ENCODE results near the gene EPN3.

EPN3 gene

GRCh38 chr17:50554201-50554600 lies 21.7 kb downstream of the EPN3 start:
- no peak for DNase-seq (ENCODE audit: low read depth)
- Histone ChIP-seq H3K4me3 (ENCODE audit: low read length) (no peak overlapping the region), H3K36me3 (ENCODE audit: control insufficient read depth, insufficient read depth, low read length, severe bottlenecking) (peaks cover 7% of the 10 kb centered on the region)

GRCh38 chr17:50556803-50557202 lies 24.3 kb downstream of the EPN3 start:
- Histone ChIP-seq H3K9me3 (ENCODE audit: control insufficient read depth, low read length) (no peaks in the 10 kb centered on the region), H3K27me3 (replicated peaks; ENCODE audit: control insufficient read depth, insufficient read depth, low read length) (no peaks in the 10 kb centered on the region), H3K9ac (ENCODE audit: low read length) (no peak overlapping the region), H3K4me1 (ENCODE audit: control insufficient read depth, insufficient read depth, low read length) (peaks cover 15% of the 10 kb centered on the region), H3K36me3 (ENCODE audit: control insufficient read depth, insufficient read depth, low read length, severe bottlenecking) (peaks cover 7% of the 10 kb centered on the region), H3K4me3 (ENCODE audit: low read length) (no peak overlapping the region)
- DNase-seq (ENCODE audit: low read depth): no peak

More at GRCh38 chr17:50554201-50554600, 21.7 kb downstream of the EPN3 start:
- no peak overlapping the region for H3K9ac ChIP-seq (ENCODE audit: low read length)
- no peaks in the 10 kb centered on the region for H3K9me3 ChIP-seq (ENCODE audit: control insufficient read depth, low read length)
- peaks cover 4% of the 10 kb centered on the region for H3K4me1 ChIP-seq (ENCODE audit: control insufficient read depth, insufficient read depth, low read length)
- no peaks in the 10 kb centered on the region for H3K27me3 ChIP-seq (replicated peaks; ENCODE audit: control insufficient read depth, insufficient read depth, low read length)

GRCh38 chr17:50557630-50558029 lies 25.1 kb downstream of the EPN3 start:
- peaks cover 15% of the 10 kb centered on the region for H3K4me1 ChIP-seq (ENCODE audit: control insufficient read depth, insufficient read depth, low read length)
- H3K9ac ChIP-seq (ENCODE audit: low read length): no peak overlapping the region
- no peaks in the 10 kb centered on the region for H3K9me3 ChIP-seq (ENCODE audit: control insufficient read depth, low read length)
- peaks cover 7% of the 10 kb centered on the region for H3K36me3 ChIP-seq (ENCODE audit: control insufficient read depth, insufficient read depth, low read length, severe bottlenecking)
- no peak for DNase-seq (ENCODE audit: low read depth)
- H3K27me3 ChIP-seq (replicated peaks; ENCODE audit: control insufficient read depth, insufficient read depth, low read length): no peaks in the 10 kb centered on the region
- H3K4me3 ChIP-seq (ENCODE audit: low read length): no peak overlapping the region

GRCh38 chr17:50558091-50558490 lies 25.6 kb downstream of the EPN3 start:
- peaks cover 15% of the 10 kb centered on the region for H3K4me1 ChIP-seq (ENCODE audit: control insufficient read depth, insufficient read depth, low read length)
- no peak for DNase-seq (ENCODE audit: low read depth)
- H3K36me3 ChIP-seq (ENCODE audit: control insufficient read depth, insufficient read depth, low read length, severe bottlenecking): peaks cover 7% of the 10 kb centered on the region
- H3K9ac ChIP-seq (ENCODE audit: low read length): no peak overlapping the region
- H3K4me3 ChIP-seq (ENCODE audit: low read length): no peak overlapping the region
- no peaks in the 10 kb centered on the region for H3K9me3 ChIP-seq (ENCODE audit: control insufficient read depth, low read length)
- no peaks in the 10 kb centered on the region for H3K27me3 ChIP-seq (replicated peaks; ENCODE audit: control insufficient read depth, insufficient read depth, low read length)

- Histone ChIP-seq H3K27me3 (replicated peaks; ENCODE audit: control insufficient read depth, insufficient read depth, low read length) (no peaks in the 10 kb centered on the region), H3K4me3 (ENCODE audit: low read length) (no peak overlapping the region), H3K9me3 (ENCODE audit: control insufficient read depth, low read length) (no peaks in the 10 kb centered on the region), H3K36me3 (ENCODE audit: control insufficient read depth, insufficient read depth, low read length, severe bottlenecking) (peaks cover 7% of the 10 kb centered on the region), H3K4me1 (ENCODE audit: control insufficient read depth, insufficient read depth, low read length) (peaks cover 16% of the 10 kb centered on the region), H3K9ac (ENCODE audit: low read length) (no peak overlapping the region)
- DNase-seq (ENCODE audit: low read depth): no peak
These were observed 26.0 kb downstream of the EPN3 start for GRCh38 chr17:50558581-50558940.

GRCh38 chr17:50558941-50559614 lies 26.5 kb downstream of the EPN3 start:
- no peaks in the 10 kb centered on the region for H3K27me3 ChIP-seq (replicated peaks; ENCODE audit: control insufficient read depth, insufficient read depth, low read length)
- peaks cover 21% of the 10 kb centered on the region for H3K4me1 ChIP-seq (ENCODE audit: control insufficient read depth, insufficient read depth, low read length)
- H3K36me3 ChIP-seq (ENCODE audit: control insufficient read depth, insufficient read depth, low read length, severe bottlenecking): peaks cover 7% of the 10 kb centered on the region
- H3K9me3 ChIP-seq (ENCODE audit: control insufficient read depth, low read length): no peaks in the 10 kb centered on the region
- peak overlapping the region; percentile 76 for H3K4me3 ChIP-seq (ENCODE audit: low read length)
- no peak overlapping the region for H3K9ac ChIP-seq (ENCODE audit: low read length)
- DNase-seq (ENCODE audit: low read depth): no peak

GRCh38 chr17:50559674-50560184 lies 27.2 kb downstream of the EPN3 start:
- H3K27me3 ChIP-seq (replicated peaks; ENCODE audit: control insufficient read depth, insufficient read depth, low read length): no peaks in the 10 kb centered on the region
- H3K9me3 ChIP-seq (ENCODE audit: control insufficient read depth, low read length): no peaks in the 10 kb centered on the region
- peaks cover 25% of the 10 kb centered on the region for H3K4me1 ChIP-seq (ENCODE audit: control insufficient read depth, insufficient read depth, low read length)
- DNase-seq (ENCODE audit: low read depth): peak; percentile 77
- H3K4me3 ChIP-seq (ENCODE audit: low read length): peak overlapping the region; percentile 76
- peaks cover 7% of the 10 kb centered on the region for H3K36me3 ChIP-seq (ENCODE audit: control insufficient read depth, insufficient read depth, low read length, severe bottlenecking)
- peak overlapping the region; percentile 64 for H3K9ac ChIP-seq (ENCODE audit: low read length)

GRCh38 chr17:50560185-50560824 lies 27.8 kb downstream of the EPN3 start, which contains the start of gene CACNA1G:
Gene CACNA1G, plus strand, starts transcription at chr17:50560715. Its CDS starts 745 bp downstream, at chr17:50561460.
- peak; percentile 97 for DNase-seq (ENCODE audit: low read depth)
- Histone ChIP-seq H3K9me3 (ENCODE audit: control insufficient read depth, low read length) (no peaks in the 10 kb centered on the region), H3K4me3 (ENCODE audit: low read length) (peak within 1 kb of the TSS; percentile 76), H3K4me1 (ENCODE audit: control insufficient read depth, insufficient read depth, low read length) (peaks cover 28% of the 10 kb centered on the region), H3K9ac (ENCODE audit: low read length) (peak within 1 kb of the TSS; percentile 64), H3K27me3 (replicated peaks; ENCODE audit: control insufficient read depth, insufficient read depth, low read length) (no peaks in the 10 kb centered on the region), H3K36me3 (ENCODE audit: control insufficient read depth, insufficient read depth, low read length, severe bottlenecking) (peaks cover 5% of the 10 kb centered on the region)

GRCh38 chr17:50560931-50561745 lies 28.6 kb downstream of the EPN3 start:
- Histone ChIP-seq H3K27me3 (replicated peaks; ENCODE audit: control insufficient read depth, insufficient read depth, low read length) (no peaks in the 10 kb centered on the region), H3K4me1 (ENCODE audit: control insufficient read depth, insufficient read depth, low read length) (peaks cover 28% of the 10 kb centered on the region), H3K4me3 (ENCODE audit: low read length) (peak overlapping the region; percentile 66), H3K9me3 (ENCODE audit: control insufficient read depth, low read length) (no peaks in the 10 kb centered on the region), H3K36me3 (ENCODE audit: control insufficient read depth, insufficient read depth, low read length, severe bottlenecking) (no peaks in the 10 kb centered on the region), H3K9ac (ENCODE audit: low read length) (peak overlapping the region; percentile 49)
- peak; percentile 36 for DNase-seq (ENCODE audit: low read depth)

GRCh38 chr17:50561746-50562141 lies 29.2 kb downstream of the EPN3 start:
- no peaks in the 10 kb centered on the region for H3K9me3 ChIP-seq (ENCODE audit: control insufficient read depth, low read length)
- peaks cover 28% of the 10 kb centered on the region for H3K4me1 ChIP-seq (ENCODE audit: control insufficient read depth, insufficient read depth, low read length)
- no peaks in the 10 kb centered on the region for H3K27me3 ChIP-seq (replicated peaks; ENCODE audit: control insufficient read depth, insufficient read depth, low read length)
- DNase-seq (ENCODE audit: low read depth): no peak
- H3K4me3 ChIP-seq (ENCODE audit: low read length): no peak overlapping the region
- no peak overlapping the region for H3K9ac ChIP-seq (ENCODE audit: low read length)
- H3K36me3 ChIP-seq (ENCODE audit: control insufficient read depth, insufficient read depth, low read length, severe bottlenecking): no peaks in the 10 kb centered on the region

Data from adipocyte (in vitro differentiated cells).